SK-N-SH (cell line): Measurements from ENCODE around the gene STOML2. TPM values are rescaled to one million over a fixed set of nuclear protein-coding genes. Genes with fewer than 3 reads are reported as not detected.
A peak's percentile ranks its signal among the peaks of the same experiment; 100 is the strongest.

Experiments used
- CTCF ChIA-PET: fragments of 300-600, 350-600 bp; formaldehyde crosslinking; extraction: SDS; loops from one replicate; lab custom pipeline; 2021; lab: Yijun Ruan, JAX
- POLR2A ChIA-PET: fragments of 350-600 bp; sonication (Branson Sonifier 250); formaldehyde crosslinking; extraction: SDS; loops from one replicate; lab custom pipeline; 2020; ENCODE audit warnings: antibody characterized with exemption, inconsistent platforms; lab: Yijun Ruan, JAX
- DNase-seq: peaks from one replicate; pipeline ENCODE4 v3.0.0; 2012
- H2AFZ ChIP-seq: fragments of 200-600 bp; sonication (generic); 2 replicates; pipeline ENCODE4 v1.8.1; 2016; ENCODE audit warnings: antibody characterized with exemption, mild to moderate bottlenecking, low read depth
- H3F3A ChIP-seq: fragments of 200-600 bp; sonication (generic); replicated peaks from 2 replicates; pipeline ENCODE3; 2016; ENCODE audit warnings: antibody characterized with exemption, mild to moderate bottlenecking; ENCODE audit not compliant: insufficient read depth
- H3K27ac ChIP-seq, 2 experiments: fragments of 200-500 bp in 1 of 2; fragments of 200-600 bp in 1 of 2; sonication (Bioruptor generic) in 1 of 2; sonication (generic), shearing (Covaris generic) in 1 of 2; 2 replicates each; pipeline versions ENCODE4 v1.5.1 to v1.6.1; 2014 to 2016; ENCODE audit warnings: low read depth in 2 of 2, inconsistent platforms in 1 of 2, low read length in 1 of 2, mild to moderate bottlenecking in 1 of 2, mixed read lengths in 1 of 2
- H3K27me3 ChIP-seq: fragments of 200-600 bp; sonication (generic), shearing (Covaris generic); 2 replicates; pipeline ENCODE4 v1.6.1; 2016; ENCODE audit warnings: mixed run types; ENCODE audit not compliant: insufficient read depth
- H3K36me3 ChIP-seq, 2 experiments: fragments of 200-500 bp in 1 of 2; fragments of 200-600 bp in 1 of 2; sonication (Bioruptor generic) in 1 of 2; sonication (generic) in 1 of 2; replicated peaks in 1 of 2; 2 replicates each; pipeline versions ENCODE3 to v1.5.1; 2014 to 2016; ENCODE audit warnings: low read length in 1 of 2, mild to moderate bottlenecking in 1 of 2; ENCODE audit not compliant: insufficient read depth in 2 of 2, control insufficient read depth in 1 of 2
- H3K4me1 ChIP-seq, 2 experiments: fragments of 200-500 bp in 1 of 2; fragments of 200-600 bp in 1 of 2; sonication (Bioruptor generic) in 1 of 2; sonication (generic), shearing (Covaris generic) in 1 of 2; 2 replicates each; pipeline versions ENCODE4 v1.5.1 to v1.6.1; 2014 to 2016; ENCODE audit warnings: low read depth in 1 of 2, low read length in 1 of 2, mixed run types in 1 of 2; ENCODE audit not compliant: insufficient read depth in 2 of 2, control insufficient read depth in 1 of 2
- H3K4me2 ChIP-seq: fragments of 200-600 bp; sonication (generic), shearing (Covaris generic); 2 replicates; pipeline ENCODE4 v1.6.1; 2017; ENCODE audit warnings: mixed run types
- H3K4me3 ChIP-seq, 2 experiments: fragments of 200-500 bp in 1 of 2; fragments of 200-600 bp in 1 of 2; sonication (Bioruptor generic) in 1 of 2; sonication (generic), shearing (Covaris generic) in 1 of 2; 2 replicates each; pipeline versions ENCODE4 v1.5.1 to v1.8.1; 2014 to 2016; ENCODE audit warnings: low read depth in 2 of 2, inconsistent platforms in 1 of 2, low read length in 1 of 2, mild to moderate bottlenecking in 1 of 2, mixed read lengths in 1 of 2, moderate library complexity in 1 of 2
- H3K79me2 ChIP-seq: fragments of 200-600 bp; sonication (generic); 2 replicates; pipeline ENCODE4 v1.8.1; 2017; ENCODE audit warnings: mild to moderate bottlenecking; ENCODE audit not compliant: insufficient read depth
- H3K9ac ChIP-seq: fragments of 200-600 bp; sonication (generic); 2 replicates; pipeline ENCODE4 v1.6.1; 2017; ENCODE audit warnings: mixed run types
- H3K9me2 ChIP-seq: fragments of 200-600 bp; sonication (generic); 2 replicates; pipeline ENCODE4 v1.6.1; 2017; ENCODE audit warnings: mixed run types
- H3K9me3 ChIP-seq: fragments of 200-600 bp; sonication (generic); 2 replicates; pipeline ENCODE4 v1.6.1; 2017; ENCODE audit warnings: mixed run types, mild to moderate bottlenecking, moderate library complexity
- H4K20me1 ChIP-seq: fragments of 200-600 bp; sonication (generic); 2 replicates; pipeline ENCODE4 v1.6.1; 2017; ENCODE audit warnings: mild to moderate bottlenecking, mixed run types; ENCODE audit not compliant: insufficient read depth
- CHD2 ChIP-seq: fragments of 150-350 bp; IDR thresholded peaks from 2 replicates; pipeline ENCODE4 v1.6.1; 2018; ENCODE audit warnings: low read length; ENCODE audit not compliant: partially characterized antibody
- CTCF ChIP-seq: fragments of 200-600 bp; sonication (generic); IDR thresholded peaks from 2 replicates; pipeline ENCODE4 v1.6.1; 2017; ENCODE audit warnings: antibody characterized with exemption, mild to moderate bottlenecking, moderate library complexity
- EP300 ChIP-seq, 2 experiments: IDR thresholded peaks; 2 replicates each; pipeline versions ENCODE4 v1.4.0 to v1.6.1; 2012; ENCODE audit warnings: borderline replicate concordance in 1 of 2, low read depth in 1 of 2, low read length in 1 of 2
- FOXM1 ChIP-seq: IDR thresholded peaks from 2 replicates; pipeline ENCODE4 v1.4.0; 2012; ENCODE audit warnings: low read depth, mild to moderate bottlenecking
- GABPA ChIP-seq: IDR thresholded peaks from 2 replicates; pipeline ENCODE4 v1.4.0; 2012; ENCODE audit warnings: low read depth, mild to moderate bottlenecking
- IRF3 ChIP-seq: fragments of 150-350 bp; IDR thresholded peaks from 2 replicates; pipeline ENCODE4 v1.6.1; 2016; ENCODE audit warnings: mild to moderate bottlenecking, low read depth, low read length
- MAX ChIP-seq: IDR thresholded peaks from 2 replicates; pipeline ENCODE4 v1.4.0; 2012; ENCODE audit warnings: low read depth
- MEF2A ChIP-seq: IDR thresholded peaks from 2 replicates; pipeline ENCODE4 v1.4.0; 2012; ENCODE audit warnings: low read depth, borderline replicate concordance
- PBX3 ChIP-seq: IDR thresholded peaks from 2 replicates; pipeline ENCODE4; 2012
- RAD21 ChIP-seq: IDR thresholded peaks from 2 replicates; pipeline ENCODE4 v1.6.1; 2012; ENCODE audit warnings: mild to moderate bottlenecking, low read length
- RCOR1 ChIP-seq: fragments of 150-350 bp; IDR thresholded peaks from 2 replicates; pipeline ENCODE4 v1.6.1; 2017; ENCODE audit warnings: antibody characterized with exemption, low read length
- RFX5 ChIP-seq: IDR thresholded peaks from 2 replicates; pipeline ENCODE4 v1.6.1; 2012; ENCODE audit warnings: mild to moderate bottlenecking, improper control_type of control experiment, low read length
- RXRA ChIP-seq: IDR thresholded peaks from 2 replicates; pipeline ENCODE4 v1.4.0; 2012; ENCODE audit warnings: low read depth, mild to moderate bottlenecking, borderline replicate concordance
- SIN3A ChIP-seq: IDR thresholded peaks from 2 replicates; pipeline ENCODE4 v1.6.1; 2012; ENCODE audit warnings: low read depth, mild to moderate bottlenecking, low read length, moderate library complexity, borderline replicate concordance
- SMC3 ChIP-seq: IDR thresholded peaks from 2 replicates; pipeline ENCODE4 v1.6.1; 2012; ENCODE audit warnings: low read depth, low read length, improper control_type of control experiment
- TCF12 ChIP-seq: IDR thresholded peaks from 2 replicates; pipeline ENCODE4 v1.4.0; 2012
- USF1 ChIP-seq: IDR thresholded peaks from 2 replicates; pipeline ENCODE4 v1.4.0; 2012; ENCODE audit warnings: low read depth, borderline replicate concordance
- WGBS: methylation state at CpG from one replicate; pipeline ENCODE4 v1.1.6; 2017; ENCODE audit warnings: low lambda C conversion rate; 5-methylcytosine and 5-hydroxymethylcytosine counted together
- polyA plus RNA-seq, 3 experiments: library from polyadenylated mRNA; depleted of rRNA; stranded (reverse); fragments of >200 nt; gene quantifications; 2 replicates each; pipeline ENCODE4 v1.2.3, GENCODE V29; 2012

The STOML2 gene
- polyA plus RNA-seq, 1 of the 3 experiments (the other 2 are of a cell fraction), result 232 TPM

GRCh38 chr9:35134920-35135319 lies 32.0 kb upstream of the STOML2 start:
- H3K79me2 ChIP-seq, result no peaks in the 10 kb centered on the region
- H4K20me1 ChIP-seq, result no peaks in the 10 kb centered on the region
- H3F3A ChIP-seq, result no peaks in the 10 kb centered on the region
- WGBS, result 36% methylated on average over 6 of the region's 6 CpGs
- H3K9me3 ChIP-seq, result peaks cover 4% of the 10 kb centered on the region; the same call in 1 of the 2 replicates
- no peaks in the 10 kb centered on the region for H3K36me3 ChIP-seq
- no peak overlapping the region for H3K27ac ChIP-seq
- POLR2A ChIA-PET, result no interaction called here
- H3K4me2 ChIP-seq, result no peak overlapping the region
- CTCF ChIA-PET, result no interaction called here
- no peak for TF ChIP-seq GABPA
- TF ChIP-seq CHD2, result no peak
- no peak for TF ChIP-seq IRF3
- TF ChIP-seq MAX, result no peak
- TF ChIP-seq MEF2A, result no peak
- no peak for TF ChIP-seq RXRA
- no peak for TF ChIP-seq USF1
- no peak for TF ChIP-seq FOXM1
- TF ChIP-seq RCOR1, result no peak
- TF ChIP-seq, all 33 proteins: peak for 0
- Histone ChIP-seq H3K27me3 (no peaks in the 10 kb centered on the region), H3K9ac (no peak overlapping the region), H3K4me3 (no peak overlapping the region), H2AFZ (no peak overlapping the region), H3K9me2 (no peaks in the 10 kb centered on the region), H3K4me1 (no peaks in the 10 kb centered on the region)
- DNase-seq, result no peak

GRCh38 chr9:35116898-35117551 lies 14.1 kb upstream of the STOML2 start:
- H3K9ac ChIP-seq, result no peak overlapping the region
- CTCF ChIA-PET, result interaction anchor here (0.6 to 3.6 kb wide), 34 partner anchors 9 to 453 kb away, joined by 3 to 55 read pairs (median 4); partner anchors contain the start of genes FANCG, STOML2 and UNC13B
- peak; percentile 81 for DNase-seq

More at GRCh38 chr9:35116898-35117551, 14.1 kb upstream of the STOML2 start:
- Histone ChIP-seq H3K9me3 (no peaks in the 10 kb centered on the region), H3K27me3 (no peaks in the 10 kb centered on the region), H3K4me3 (peak overlapping the region; percentile 76 to 85), H3K79me2 (peaks cover 26% of the 10 kb centered on the region), H3K36me3 (peaks cover 0 to 5% of the 10 kb centered on the region in 2 experiments), H3K4me2 (peak overlapping the region; percentile 99), H2AFZ (peak overlapping the region; percentile 92; the same call in 1 of the 2 replicates), H3K4me1 (peaks cover 23 to 29% of the 10 kb centered on the region in 2 experiments), H3K27ac (peak overlapping the region in 1 of 2 experiments; percentile 97; a peak in 1 of 4 replicates), H3K9me2 (no peaks in the 10 kb centered on the region), H4K20me1 (no peaks in the 10 kb centered on the region), H3F3A (peaks cover 39% of the 10 kb centered on the region)
- WGBS, result 40% methylated on average over 26 of the region's 30 CpGs
- TF ChIP-seq SMC3 (peak; percentile 94), SIN3A (0 out of 2 replicates have a peak, but pooled peaks have one; percentile 41), PBX3 (no peak), TCF12 (peak; percentile 64), RFX5 (0 out of 2 replicates have a peak, but pooled peaks have one; percentile 23), EP300 (IDR thresholded peaks at IDR 0.05; ENCODE audit: borderline replicate concordance in 1 of 2, low read depth in 1 of 2, low read length in 1 of 2) (no peak), RAD21 (peak; percentile 93), MAX (0 out of 2 replicates have a peak, but pooled peaks have one; percentile 14), CTCF (peak; percentile 97)
- POLR2A ChIA-PET, result interaction anchor here (0.7 kb wide), 1 partner anchor 14 kb away, joined by 4 read pairs; the partner anchor contains the start of gene STOML2
